HPDE6-E6E7 (cell line): Measurements from ENCODE around the gene IMMP2L.
"Not testable (repeated sequence)": the region's sequence is repeated elsewhere in the genome, so short reads cannot be mapped to it uniquely, and the experiment has no call there.

Experiments used
- DNase-seq: peaks from one replicate; pipeline ENCODE4 v3.0.0; 2011; ENCODE audit warnings: missing footprints; ENCODE audit errors: extremely low spot score

The IMMP2L gene

GRCh38 chr7:111339006-111339405 lies 223.3 kb downstream of the IMMP2L start:
- DNase-seq: no peak

- DNase-seq: no peak
These were observed 229.3 kb downstream of the IMMP2L start for GRCh38 chr7:111333010-111333409.

GRCh38 chr7:111330235-111330523 lies 232.1 kb downstream of the IMMP2L start:
- DNase-seq: no peak

GRCh38 chr7:111329367-111330234 lies 232.7 kb downstream of the IMMP2L start:
- no peak for DNase-seq

GRCh38 chr7:111328487-111328886 lies 233.8 kb downstream of the IMMP2L start:
- DNase-seq: no peak

GRCh38 chr7:111324776-111325175 lies 237.5 kb downstream of the IMMP2L start:
- no peak for DNase-seq

GRCh38 chr7:111324228-111324627 lies 238.1 kb downstream of the IMMP2L start:
- DNase-seq: no peak

- DNase-seq: not testable (repeated sequence)
These were observed 238.6 kb downstream of the IMMP2L start for GRCh38 chr7:111323670-111324069.

- no peak for DNase-seq
These were observed 242.2 kb downstream of the IMMP2L start for GRCh38 chr7:111320133-111320532.

- no peak for DNase-seq
These were observed 249.3 kb downstream of the IMMP2L start for GRCh38 chr7:111312966-111313365.

GRCh38 chr7:111308691-111309090 lies 253.6 kb downstream of the IMMP2L start:
- no peak for DNase-seq

GRCh38 chr7:111301891-111302290 lies 260.4 kb downstream of the IMMP2L start:
- DNase-seq: no peak

- no peak for DNase-seq
These were observed 267.8 kb downstream of the IMMP2L start for GRCh38 chr7:111294494-111294893.

- DNase-seq: no peak
These were observed 270.2 kb downstream of the IMMP2L start for GRCh38 chr7:111292026-111292470.

GRCh38 chr7:111290982-111291381 lies 271.3 kb downstream of the IMMP2L start:
- DNase-seq: no peak

GRCh38 chr7:111290419-111290818 lies 271.9 kb downstream of the IMMP2L start:
- DNase-seq: no peak

- not testable (repeated sequence) for DNase-seq
These were observed 273.9 kb downstream of the IMMP2L start for GRCh38 chr7:111288441-111288840.

GRCh38 chr7:111282626-111283025 lies 279.7 kb downstream of the IMMP2L start:
- DNase-seq: no peak

- no peak for DNase-seq
These were observed 287.4 kb downstream of the IMMP2L start for GRCh38 chr7:111274857-111275256.

- DNase-seq: no peak
These were observed 290.2 kb downstream of the IMMP2L start for GRCh38 chr7:111272092-111272491.

GRCh38 chr7:111270794-111271193 lies 291.5 kb downstream of the IMMP2L start:
- DNase-seq: not testable (repeated sequence)

GRCh38 chr7:111268941-111269340 lies 293.4 kb downstream of the IMMP2L start:
- no peak for DNase-seq

GRCh38 chr7:111266613-111267012 lies 295.7 kb downstream of the IMMP2L start:
- DNase-seq: no peak

- no peak for DNase-seq
These were observed 296.9 kb downstream of the IMMP2L start for GRCh38 chr7:111265394-111265793.
